NT2/D1 (cell line): ENCODE measurements around the gene RERE.

ENCODE experiments used
- DNase-seq: peaks from one replicate; pipeline ENCODE4 v3.0.0-alpha.2; 2011; ENCODE audit warnings: low read depth, low spot score
- H3K27me3 ChIP-seq: 2 replicates; pipeline ENCODE4 v1.6.0; 2011; ENCODE audit warnings: mild to moderate bottlenecking; ENCODE audit not compliant: insufficient read length, insufficient read depth
- H3K36me3 ChIP-seq: 2 replicates; pipeline ENCODE4 v1.6.1; 2011; ENCODE audit warnings: mild to moderate bottlenecking, low read length, mixed read lengths; ENCODE audit not compliant: insufficient read depth, insufficient read length
- H3K4me1 ChIP-seq: 2 replicates; pipeline ENCODE4 v1.5.1; 2011; ENCODE audit not compliant: insufficient read depth, insufficient read length
- H3K4me3 ChIP-seq: 2 replicates; pipeline ENCODE4 v1.5.1; 2011; ENCODE audit warnings: low read depth; ENCODE audit not compliant: insufficient read length
- H3K9ac ChIP-seq: 2 replicates; pipeline ENCODE4 v1.6.0; 2011; ENCODE audit warnings: low read depth; ENCODE audit not compliant: insufficient read length
- H3K9me3 ChIP-seq: 2 replicates; pipeline ENCODE4 v1.5.1; 2011; ENCODE audit warnings: mild to moderate bottlenecking, low read length; ENCODE audit not compliant: insufficient read depth
- SUZ12 ChIP-seq: IDR thresholded peaks from 2 replicates; pipeline ENCODE4 v1.6.1; 2011; ENCODE audit not compliant: insufficient read length, insufficient read depth; ENCODE audit errors: extremely low read depth
- YY1 ChIP-seq: IDR thresholded peaks from 2 replicates; pipeline ENCODE4 v1.6.1; 2011; ENCODE audit not compliant: insufficient read length, insufficient read depth
- ZNF274 ChIP-seq: IDR thresholded peaks from 2 replicates; pipeline ENCODE4 v1.6.1; 2011; ENCODE audit warnings: mild to moderate bottlenecking, low read depth, low read length

RERE gene

GRCh38 chr1:8423692-8424538 is 393.5 kb downstream of the RERE start:
- no peak for DNase-seq
- no peaks in the 10 kb centered on the region for H3K4me1 ChIP-seq
- peak overlapping the region; percentile 78 for H3K9ac ChIP-seq
- TF ChIP-seq ZNF274 = no peak
- TF ChIP-seq SUZ12 = no peak
- TF ChIP-seq YY1 = no peak
- H3K27me3 ChIP-seq = no peaks in the 10 kb centered on the region
- H3K4me3 ChIP-seq = peak overlapping the region; percentile 72
- peaks cover 23% of the 10 kb centered on the region for H3K36me3 ChIP-seq
- no peaks in the 10 kb centered on the region for H3K9me3 ChIP-seq

- Histone ChIP-seq H3K36me3 (peaks cover 29% of the 10 kb centered on the region), H3K4me1 (no peaks in the 10 kb centered on the region), H3K4me3 (peak overlapping the region; percentile 72), H3K9me3 (no peaks in the 10 kb centered on the region), H3K9ac (peak overlapping the region; percentile 78), H3K27me3 (no peaks in the 10 kb centered on the region)
- TF ChIP-seq ZNF274 (no peak), YY1 (no peak), SUZ12 (no peak)
- DNase-seq = no peak
These were observed 394.2 kb downstream of the RERE start for GRCh38 chr1:8423269-8423691.

- no peak for TF ChIP-seq ZNF274
- no peak for TF ChIP-seq SUZ12
- no peak for TF ChIP-seq YY1
- peak overlapping the region; percentile 78 for H3K9ac ChIP-seq
- peaks cover 34% of the 10 kb centered on the region for H3K36me3 ChIP-seq
- H3K9me3 ChIP-seq = no peaks in the 10 kb centered on the region
- H3K27me3 ChIP-seq = no peaks in the 10 kb centered on the region
- peak overlapping the region; percentile 72 for H3K4me3 ChIP-seq
- no peaks in the 10 kb centered on the region for H3K4me1 ChIP-seq
- no peak for DNase-seq
These were observed 394.8 kb downstream of the RERE start for GRCh38 chr1:8422510-8423268.

- Histone ChIP-seq H3K27me3 (no peaks in the 10 kb centered on the region), H3K4me1 (no peaks in the 10 kb centered on the region), H3K4me3 (no peak overlapping the region), H3K9ac (peak overlapping the region; percentile 78), H3K9me3 (no peaks in the 10 kb centered on the region), H3K36me3 (peaks cover 40% of the 10 kb centered on the region)
- DNase-seq = no peak
- TF ChIP-seq YY1 = no peak
- no peak for TF ChIP-seq ZNF274
- TF ChIP-seq SUZ12 = no peak
These were observed 395.7 kb downstream of the RERE start for GRCh38 chr1:8421721-8422120.

- H3K27me3 ChIP-seq = no peaks in the 10 kb centered on the region
- no peaks in the 10 kb centered on the region for H3K4me1 ChIP-seq
- TF ChIP-seq YY1 = no peak
- TF ChIP-seq ZNF274 = no peak
- no peak for TF ChIP-seq SUZ12
- H3K36me3 ChIP-seq = peaks cover 48% of the 10 kb centered on the region
- H3K4me3 ChIP-seq = no peak overlapping the region
- DNase-seq = no peak
- no peak overlapping the region for H3K9ac ChIP-seq
- H3K9me3 ChIP-seq = no peaks in the 10 kb centered on the region
These were observed 397.1 kb downstream of the RERE start for GRCh38 chr1:8420318-8420717.

- no peak overlapping the region for H3K9ac ChIP-seq
- no peak for DNase-seq
- H3K4me3 ChIP-seq = no peak overlapping the region
- no peaks in the 10 kb centered on the region for H3K9me3 ChIP-seq
- peaks cover 51% of the 10 kb centered on the region for H3K36me3 ChIP-seq
- no peaks in the 10 kb centered on the region for H3K4me1 ChIP-seq
- no peaks in the 10 kb centered on the region for H3K27me3 ChIP-seq
- no peak for TF ChIP-seq ZNF274
- TF ChIP-seq YY1 = no peak
- no peak for TF ChIP-seq SUZ12
These were observed 397.6 kb downstream of the RERE start for GRCh38 chr1:8419861-8420260.

- H3K27me3 ChIP-seq = no peaks in the 10 kb centered on the region
- H3K36me3 ChIP-seq = peaks cover 51% of the 10 kb centered on the region
- H3K4me3 ChIP-seq = no peak overlapping the region
- no peaks in the 10 kb centered on the region for H3K4me1 ChIP-seq
- DNase-seq = no peak
- no peak overlapping the region for H3K9ac ChIP-seq
- TF ChIP-seq SUZ12 (no peak), YY1 (no peak), ZNF274 (no peak)
- H3K9me3 ChIP-seq = no peaks in the 10 kb centered on the region
These were observed 398.3 kb downstream of the RERE start for GRCh38 chr1:8419172-8419571.
